Activated naive CD4-positive, alpha-beta T cell treated with anti-CD3 and anti-CD28 coated beads, Interleukin-2, amount 50 U/mL, for 16 hours (primary cell): Measurements from ENCODE around the gene SH3GL2.

Experiments
- DNase-seq: peaks from one replicate; pipeline ENCODE4 v3.0.0-alpha.2; 2020

Gene SH3GL2

GRCh38 chr9:17611917-17612316, 33.1 kb downstream of the SH3GL2 start:
- no peak for DNase-seq

- no peak for DNase-seq
Measured at GRCh38 chr9:17613758-17614157, 34.9 kb downstream of the SH3GL2 start.

- no peak for DNase-seq
Measured at GRCh38 chr9:17614250-17614649, 35.4 kb downstream of the SH3GL2 start.

GRCh38 chr9:17614903-17615302, 36.0 kb downstream of the SH3GL2 start:
- DNase-seq = no peak

- DNase-seq = no peak
Measured at GRCh38 chr9:17622141-17622540, 43.3 kb downstream of the SH3GL2 start.

GRCh38 chr9:17622749-17623148, 43.9 kb downstream of the SH3GL2 start:
- DNase-seq = no peak

- DNase-seq = no peak
Measured at GRCh38 chr9:17623965-17624364, 45.1 kb downstream of the SH3GL2 start.

- no peak for DNase-seq
Measured at GRCh38 chr9:17624571-17624970, 45.7 kb downstream of the SH3GL2 start.

- no peak for DNase-seq
Measured at GRCh38 chr9:17625644-17626388, 47.0 kb downstream of the SH3GL2 start.

- no peak for DNase-seq
Measured at GRCh38 chr9:17627641-17628040, 48.8 kb downstream of the SH3GL2 start.

- no peak for DNase-seq
Measured at GRCh38 chr9:17628624-17629023, 49.8 kb downstream of the SH3GL2 start.

- DNase-seq = no peak
Measured at GRCh38 chr9:17630531-17630949, 51.7 kb downstream of the SH3GL2 start.

- DNase-seq = no peak
Measured at GRCh38 chr9:17631396-17631795, 52.5 kb downstream of the SH3GL2 start.

- DNase-seq = no peak
Measured at GRCh38 chr9:17632994-17633393, 54.1 kb downstream of the SH3GL2 start.

- DNase-seq = no peak
Measured at GRCh38 chr9:17635115-17635890, 56.4 kb downstream of the SH3GL2 start.

GRCh38 chr9:17636349-17636748, 57.5 kb downstream of the SH3GL2 start:
- DNase-seq = no peak

- no peak for DNase-seq
Measured at GRCh38 chr9:17636821-17637220, 58.0 kb downstream of the SH3GL2 start.

- DNase-seq = no peak
Measured at GRCh38 chr9:17637229-17637628, 58.4 kb downstream of the SH3GL2 start.

GRCh38 chr9:17648516-17648915, 69.7 kb downstream of the SH3GL2 start:
- DNase-seq = no peak

- no peak for DNase-seq
Measured at GRCh38 chr9:17651725-17652124, 72.9 kb downstream of the SH3GL2 start.

- DNase-seq = no peak
Measured at GRCh38 chr9:17653947-17654465, 75.1 kb downstream of the SH3GL2 start.

GRCh38 chr9:17656889-17657288, 78.0 kb downstream of the SH3GL2 start:
- no peak for DNase-seq

GRCh38 chr9:17658237-17658636, 79.4 kb downstream of the SH3GL2 start:
- no peak for DNase-seq

GRCh38 chr9:17660158-17660557, 81.3 kb downstream of the SH3GL2 start:
- DNase-seq = no peak
